HepG2 (cell line): ENCODE measurements around the gene GPR137. TPM values are rescaled to one million over a fixed set of nuclear protein-coding genes. Genes with fewer than 3 reads are reported as not detected.

ENCODE experiments used
- ATM ChIP-seq: fragments of 450-650 bp; IDR thresholded peaks from 2 replicates; pipeline ENCODE4 v1.7.1; 2017; ENCODE audit warnings: mild to moderate bottlenecking, borderline replicate concordance
- DPF2 ChIP-seq: sonication (generic); formaldehyde crosslinking; IDR thresholded peaks from 2 replicates; pipeline ENCODE4 v1.4.0; 2020; ENCODE audit warnings: mild to moderate bottlenecking, low read depth, missing genetic modification reagents, borderline replicate concordance
- ETV6 ChIP-seq: sonication (generic); formaldehyde crosslinking; conservative IDR thresholded peaks from 2 replicates; pipeline ENCODE4 v1.4.0; 2020; ENCODE audit warnings: missing genetic modification reagents
- JUN ChIP-seq: sonication (generic); formaldehyde crosslinking; IDR thresholded peaks from 2 replicates; pipeline ENCODE4 v1.4.0; 2020; ENCODE audit warnings: mild to moderate bottlenecking, missing genetic modification reagents
- MLX ChIP-seq: IDR thresholded peaks from 2 replicates; pipeline ENCODE4 v1.6.1; 2016
- NFKBIZ ChIP-seq: IDR thresholded peaks from 2 replicates; pipeline ENCODE4 v1.6.1; 2018; ENCODE audit warnings: missing genetic modification reagents, missing compliant biosample characterization
- NPAS2 ChIP-seq: sonication (generic); formaldehyde crosslinking; IDR thresholded peaks from 2 replicates; pipeline ENCODE4 v1.8.0; 2022; ENCODE audit warnings: mild to moderate bottlenecking, missing genetic modification reagents, borderline replicate concordance
- PAWR ChIP-seq: sonication (generic); formaldehyde crosslinking; IDR thresholded peaks from 2 replicates; pipeline ENCODE4 v1.4.0; 2020; ENCODE audit warnings: missing genetic modification reagents, mild to moderate bottlenecking, borderline replicate concordance
- SIN3B ChIP-seq: fragments of 150-350 bp; IDR thresholded peaks from 2 replicates; pipeline ENCODE4 v1.6.1; 2014; ENCODE audit warnings: low read length
- STAT5B ChIP-seq: sonication (generic); formaldehyde crosslinking; IDR thresholded peaks from 2 replicates; pipeline ENCODE4 v1.4.0; 2020; ENCODE audit warnings: missing genetic modification reagents
- TEF ChIP-seq: sonication (generic); formaldehyde crosslinking; IDR thresholded peaks from 2 replicates; pipeline ENCODE4 v1.5.0; 2020; ENCODE audit warnings: missing genetic modification reagents
- ZNF160 ChIP-seq: sonication (generic); formaldehyde crosslinking; IDR thresholded peaks from 2 replicates; pipeline ENCODE4 v1.8.0; 2022; ENCODE audit warnings: mild to moderate bottlenecking, inconsistent platforms, missing genetic modification reagents
- ZNF18 ChIP-seq: sonication (generic); formaldehyde crosslinking; IDR thresholded peaks from 2 replicates; pipeline ENCODE4 v1.8.0; 2022; ENCODE audit warnings: mild to moderate bottlenecking, missing genetic modification reagents; ENCODE audit not compliant: insufficient replicate concordance
- ZNF318 ChIP-seq: sonication (generic); formaldehyde crosslinking; IDR thresholded peaks from 2 replicates; pipeline ENCODE4 v1.4.0; 2020; ENCODE audit warnings: mild to moderate bottlenecking, missing genetic modification reagents
- ZNF460 ChIP-seq: sonication (generic); formaldehyde crosslinking; IDR thresholded peaks from 2 replicates; pipeline ENCODE4 v1.5.1; 2020; ENCODE audit warnings: missing genetic modification reagents, mild to moderate bottlenecking, borderline replicate concordance
- ZNF674 ChIP-seq: sonication (generic); formaldehyde crosslinking; IDR thresholded peaks from 2 replicates; pipeline ENCODE4 v1.5.0; 2020; ENCODE audit warnings: low read depth, mild to moderate bottlenecking, missing genetic modification reagents
- ZNF839 ChIP-seq: sonication (generic); formaldehyde crosslinking; IDR thresholded peaks from 2 replicates; pipeline ENCODE4 v1.4.0; 2020; ENCODE audit warnings: missing genetic modification reagents, mild to moderate bottlenecking, borderline replicate concordance
- ZSCAN31 ChIP-seq: sonication (generic); formaldehyde crosslinking; IDR thresholded peaks from 2 replicates; pipeline ENCODE4 v1.5.0; 2020; ENCODE audit warnings: low read depth, mild to moderate bottlenecking, missing genetic modification reagents
- ZZZ3 ChIP-seq: sonication (generic); formaldehyde crosslinking; IDR thresholded peaks from 2 replicates; pipeline ENCODE4 v1.4.0; 2020; ENCODE audit warnings: missing genetic modification reagents, mild to moderate bottlenecking, borderline replicate concordance
- polyA plus RNA-seq, 8 experiments: library from polyadenylated mRNA; depleted of rRNA in 3 of 8; stranded (reverse) in 7 of 8; unstranded in 1 of 8; fragments of >200 nt; fragmentation: Illumina TruSeq in 4 of 8; extraction: Trizol in 4 of 8; gene quantifications; 2 replicates each; pipeline versions ENCODE4 v1.2.1 to v1.2.3, GENCODE V29; 2011 to 2016; ENCODE audit warnings: low read depth in 4 of 8, missing spikeins in 1 of 8, mixed read lengths in 1 of 8; ENCODE audit not compliant: insufficient read depth in 1 of 8
- total RNA-seq, 5 experiments: library from RNA; depleted of rRNA; stranded (reverse); fragments of >200 nt; fragmentation: Illumina TruSeq; extraction: Trizol; gene quantifications; 2 replicates each; pipeline ENCODE4 v1.2.3, GENCODE V29; 2016; ENCODE audit warnings: low read depth in 1 of 5

The GPR137 gene
- total and polyA plus RNA-seq, 2 of the 13 experiments (the other 11 are each of a cell fraction or from before 2014, with no cell fraction given), result 8.5 to 13.2 TPM

GRCh38 chr11:64306876-64307622, 21.4 kb downstream of the GPR137 start (continued):
- TF ChIP-seq ZNF18 (CRISPR knock-in tag), result no peak
- no peak for TF ChIP-seq ZNF318 (CRISPR knock-in tag)
- TF ChIP-seq ZNF160, result peak; percentile 56; the same call in 1 of the 2 replicates
- no peak for TF ChIP-seq ZSCAN31
- no peak for TF ChIP-seq ETV6 (CRISPR knock-in tag)
- TF ChIP-seq JUN (CRISPR knock-in tag), result no peak
- no peak for TF ChIP-seq MLX
- 0 out of 2 replicates have a peak, but pooled peaks have one; percentile 20 for TF ChIP-seq NFKBIZ (CRISPR knock-in tag)
- no peak for TF ChIP-seq ATM
- TF ChIP-seq ZZZ3 (CRISPR knock-in tag), result no peak
- TF ChIP-seq PAWR (CRISPR knock-in tag), result no peak
- 0 out of 2 replicates have a peak, but pooled peaks have one; percentile 54 for TF ChIP-seq DPF2 (CRISPR knock-in tag)
- no peak for TF ChIP-seq NPAS2 (CRISPR knock-in tag)
- TF ChIP-seq SIN3B, result no peak
- TF ChIP-seq ZNF460 (CRISPR knock-in tag), result no peak
- no peak for TF ChIP-seq STAT5B (CRISPR knock-in tag)
- TF ChIP-seq ZNF674, result no peak
- TF ChIP-seq TEF (CRISPR knock-in tag), result no peak
- TF ChIP-seq ZNF839 (CRISPR knock-in tag), result no peak
